SK-N-SH (cell line): ENCODE results near the gene GPR61. TPM values are rescaled to one million over a fixed set of nuclear protein-coding genes. Genes with fewer than 3 reads are reported as not detected.

Experiments used
- CTCF ChIA-PET: fragments of 300-600, 350-600 bp; formaldehyde crosslinking; extraction: SDS; loops from one replicate; lab custom pipeline; 2021; lab: Yijun Ruan, JAX
- POLR2A ChIA-PET: fragments of 350-600 bp; sonication (Branson Sonifier 250); formaldehyde crosslinking; extraction: SDS; loops from one replicate; lab custom pipeline; 2020; ENCODE audit warnings: antibody characterized with exemption, inconsistent platforms; lab: Yijun Ruan, JAX
- DNase-seq: peaks from one replicate; pipeline ENCODE4 v3.0.0; 2012
- H2AFZ ChIP-seq: fragments of 200-600 bp; sonication (generic); 2 replicates; pipeline ENCODE4 v1.8.1; 2016; ENCODE audit warnings: antibody characterized with exemption, mild to moderate bottlenecking, low read depth
- H3F3A ChIP-seq: fragments of 200-600 bp; sonication (generic); replicated peaks from 2 replicates; pipeline ENCODE3; 2016; ENCODE audit warnings: antibody characterized with exemption, mild to moderate bottlenecking; ENCODE audit not compliant: insufficient read depth
- H3K27ac ChIP-seq, 2 experiments: fragments of 200-500 bp in 1 of 2; fragments of 200-600 bp in 1 of 2; sonication (Bioruptor generic) in 1 of 2; sonication (generic), shearing (Covaris generic) in 1 of 2; 2 replicates each; pipeline versions ENCODE4 v1.5.1 to v1.6.1; 2014 to 2016; ENCODE audit warnings: low read depth in 2 of 2, inconsistent platforms in 1 of 2, low read length in 1 of 2, mild to moderate bottlenecking in 1 of 2, mixed read lengths in 1 of 2
- H3K27me3 ChIP-seq: fragments of 200-600 bp; sonication (generic), shearing (Covaris generic); 2 replicates; pipeline ENCODE4 v1.6.1; 2016; ENCODE audit warnings: mixed run types; ENCODE audit not compliant: insufficient read depth
- H3K36me3 ChIP-seq, 2 experiments: fragments of 200-500 bp in 1 of 2; fragments of 200-600 bp in 1 of 2; sonication (Bioruptor generic) in 1 of 2; sonication (generic) in 1 of 2; replicated peaks in 1 of 2; 2 replicates each; pipeline versions ENCODE3 to v1.5.1; 2014 to 2016; ENCODE audit warnings: low read length in 1 of 2, mild to moderate bottlenecking in 1 of 2; ENCODE audit not compliant: insufficient read depth in 2 of 2, control insufficient read depth in 1 of 2
- H3K4me1 ChIP-seq, 2 experiments: fragments of 200-500 bp in 1 of 2; fragments of 200-600 bp in 1 of 2; sonication (Bioruptor generic) in 1 of 2; sonication (generic), shearing (Covaris generic) in 1 of 2; 2 replicates each; pipeline versions ENCODE4 v1.5.1 to v1.6.1; 2014 to 2016; ENCODE audit warnings: low read depth in 1 of 2, low read length in 1 of 2, mixed run types in 1 of 2; ENCODE audit not compliant: insufficient read depth in 2 of 2, control insufficient read depth in 1 of 2
- H3K4me2 ChIP-seq: fragments of 200-600 bp; sonication (generic), shearing (Covaris generic); 2 replicates; pipeline ENCODE4 v1.6.1; 2017; ENCODE audit warnings: mixed run types
- H3K4me3 ChIP-seq, 2 experiments: fragments of 200-500 bp in 1 of 2; fragments of 200-600 bp in 1 of 2; sonication (Bioruptor generic) in 1 of 2; sonication (generic), shearing (Covaris generic) in 1 of 2; 2 replicates each; pipeline versions ENCODE4 v1.5.1 to v1.8.1; 2014 to 2016; ENCODE audit warnings: low read depth in 2 of 2, inconsistent platforms in 1 of 2, low read length in 1 of 2, mild to moderate bottlenecking in 1 of 2, mixed read lengths in 1 of 2, moderate library complexity in 1 of 2
- H3K79me2 ChIP-seq: fragments of 200-600 bp; sonication (generic); 2 replicates; pipeline ENCODE4 v1.8.1; 2017; ENCODE audit warnings: mild to moderate bottlenecking; ENCODE audit not compliant: insufficient read depth
- H3K9ac ChIP-seq: fragments of 200-600 bp; sonication (generic); 2 replicates; pipeline ENCODE4 v1.6.1; 2017; ENCODE audit warnings: mixed run types
- H3K9me2 ChIP-seq: fragments of 200-600 bp; sonication (generic); 2 replicates; pipeline ENCODE4 v1.6.1; 2017; ENCODE audit warnings: mixed run types
- H3K9me3 ChIP-seq: fragments of 200-600 bp; sonication (generic); 2 replicates; pipeline ENCODE4 v1.6.1; 2017; ENCODE audit warnings: mixed run types, mild to moderate bottlenecking, moderate library complexity
- H4K20me1 ChIP-seq: fragments of 200-600 bp; sonication (generic); 2 replicates; pipeline ENCODE4 v1.6.1; 2017; ENCODE audit warnings: mild to moderate bottlenecking, mixed run types; ENCODE audit not compliant: insufficient read depth
- CHD2 ChIP-seq: fragments of 150-350 bp; IDR thresholded peaks from 2 replicates; pipeline ENCODE4 v1.6.1; 2018; ENCODE audit warnings: low read length; ENCODE audit not compliant: partially characterized antibody
- GATA2 ChIP-seq: sonication (generic); formaldehyde crosslinking; IDR thresholded peaks from 2 replicates; pipeline ENCODE4 v1.5.0; 2020; ENCODE audit warnings: mild to moderate bottlenecking, missing genetic modification reagents
- POLR2AphosphoS5 ChIP-seq: IDR thresholded peaks from 2 replicates; pipeline ENCODE4 v1.6.1; 2012; ENCODE audit warnings: low read depth, low read length
- RAD21 ChIP-seq: IDR thresholded peaks from 2 replicates; pipeline ENCODE4 v1.6.1; 2012; ENCODE audit warnings: mild to moderate bottlenecking, low read length
- REST ChIP-seq: IDR thresholded peaks from 2 replicates; pipeline ENCODE4 v1.6.1; 2012; ENCODE audit warnings: mild to moderate bottlenecking, low read depth, low read length, moderate library complexity
- TEAD4 ChIP-seq: IDR thresholded peaks from 2 replicates; pipeline ENCODE4 v1.4.0; 2012; ENCODE audit warnings: mild to moderate bottlenecking, borderline replicate concordance; ENCODE audit not compliant: insufficient read depth
- ZBTB33 ChIP-seq: IDR thresholded peaks from 2 replicates; pipeline ENCODE4 v1.4.0; 2012; ENCODE audit warnings: low read depth, borderline replicate concordance
- WGBS: methylation state at CpG from one replicate; pipeline ENCODE4 v1.1.6; 2017; ENCODE audit warnings: low lambda C conversion rate; 5-methylcytosine and 5-hydroxymethylcytosine counted together
- polyA plus RNA-seq, 3 experiments: library from polyadenylated mRNA; depleted of rRNA; stranded (reverse); fragments of >200 nt; gene quantifications; 2 replicates each; pipeline ENCODE4 v1.2.3, GENCODE V29; 2012
- TF ChIP-seq, protein P1 (sequence below): IDR thresholded peaks from 2 replicates; pipeline ENCODE4; 2012

Gene GPR61
- polyA plus RNA-seq, 1 of the 3 experiments (the other 2 are of a cell fraction) = not detected

GRCh38 chr1:109531380-109531779, 8.3 kb upstream of the GPR61 start:
- H3K9ac ChIP-seq = no peak overlapping the region
- no peaks in the 10 kb centered on the region for H3K79me2 ChIP-seq
- CTCF ChIA-PET = interaction anchor here (0.6 to 26.3 kb wide), 46 partner anchors 8 to 485 kb away, joined by 3 to 1710 read pairs (median 6); partner anchors contain the start of genes AMIGO1, AMPD2, ATXN7L2 and CYB561D1
- no peak overlapping the region for H2AFZ ChIP-seq
- DNase-seq = no peak
- no peaks in the 10 kb centered on the region; the same call in 1 of the 2 replicates for H3K27me3 ChIP-seq
- TF ChIP-seq TEAD4 (no peak), RAD21 (no peak), POLR2AphosphoS5 (no peak), REST (no peak), ZBTB33 (no peak), CHD2 (no peak), GATA2 (CRISPR knock-in tag) (no peak)
- TF ChIP-seq, protein P1, sequence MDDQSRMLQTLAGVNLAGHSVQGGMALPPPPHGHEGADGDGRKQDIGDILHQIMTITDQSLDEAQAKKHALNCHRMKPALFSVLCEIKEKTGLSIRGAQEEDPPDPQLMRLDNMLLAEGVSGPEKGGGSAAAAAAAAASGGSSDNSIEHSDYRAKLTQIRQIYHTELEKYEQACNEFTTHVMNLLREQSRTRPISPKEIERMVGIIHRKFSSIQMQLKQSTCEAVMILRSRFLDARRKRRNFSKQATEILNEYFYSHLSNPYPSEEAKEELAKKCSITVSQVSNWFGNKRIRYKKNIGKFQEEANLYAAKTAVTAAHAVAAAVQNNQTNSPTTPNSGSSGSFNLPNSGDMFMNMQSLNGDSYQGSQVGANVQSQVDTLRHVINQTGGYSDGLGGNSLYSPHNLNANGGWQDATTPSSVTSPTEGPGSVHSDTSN = no peak
- H3K9me2 ChIP-seq = no peaks in the 10 kb centered on the region
- no peaks in the 10 kb centered on the region for H3K9me3 ChIP-seq
- 88% methylated on average over 3 of the region's 4 CpGs for WGBS
- no peaks in the 10 kb centered on the region for H4K20me1 ChIP-seq
- no peak overlapping the region for H3K4me2 ChIP-seq
- no peak overlapping the region for H3K27ac ChIP-seq
- no peaks in the 10 kb centered on the region for H3F3A ChIP-seq
- peaks cover 0 to 44% of the 10 kb centered on the region in 2 experiments; a peak in 1 of 4 replicates for H3K4me1 ChIP-seq
- no peaks in the 10 kb centered on the region for H3K36me3 ChIP-seq
- POLR2A ChIA-PET = interaction anchor here (1.0 to 2.0 kb wide), 4 partner anchors 33 to 254 kb away, joined by 3 to 7 read pairs (median 3); partner anchors contain the start of gene CYB561D1
- no peak overlapping the region for H3K4me3 ChIP-seq
